Measurements from ENCODE around the gene B3GNT8. TPM values are rescaled to one million over a fixed set of nuclear protein-coding genes. Genes with fewer than 3 reads are reported as not detected.

Gene B3GNT8
- total RNA-seq, 2 donors from 2014 or later = 9.4 to 11.6 TPM

DNA sequence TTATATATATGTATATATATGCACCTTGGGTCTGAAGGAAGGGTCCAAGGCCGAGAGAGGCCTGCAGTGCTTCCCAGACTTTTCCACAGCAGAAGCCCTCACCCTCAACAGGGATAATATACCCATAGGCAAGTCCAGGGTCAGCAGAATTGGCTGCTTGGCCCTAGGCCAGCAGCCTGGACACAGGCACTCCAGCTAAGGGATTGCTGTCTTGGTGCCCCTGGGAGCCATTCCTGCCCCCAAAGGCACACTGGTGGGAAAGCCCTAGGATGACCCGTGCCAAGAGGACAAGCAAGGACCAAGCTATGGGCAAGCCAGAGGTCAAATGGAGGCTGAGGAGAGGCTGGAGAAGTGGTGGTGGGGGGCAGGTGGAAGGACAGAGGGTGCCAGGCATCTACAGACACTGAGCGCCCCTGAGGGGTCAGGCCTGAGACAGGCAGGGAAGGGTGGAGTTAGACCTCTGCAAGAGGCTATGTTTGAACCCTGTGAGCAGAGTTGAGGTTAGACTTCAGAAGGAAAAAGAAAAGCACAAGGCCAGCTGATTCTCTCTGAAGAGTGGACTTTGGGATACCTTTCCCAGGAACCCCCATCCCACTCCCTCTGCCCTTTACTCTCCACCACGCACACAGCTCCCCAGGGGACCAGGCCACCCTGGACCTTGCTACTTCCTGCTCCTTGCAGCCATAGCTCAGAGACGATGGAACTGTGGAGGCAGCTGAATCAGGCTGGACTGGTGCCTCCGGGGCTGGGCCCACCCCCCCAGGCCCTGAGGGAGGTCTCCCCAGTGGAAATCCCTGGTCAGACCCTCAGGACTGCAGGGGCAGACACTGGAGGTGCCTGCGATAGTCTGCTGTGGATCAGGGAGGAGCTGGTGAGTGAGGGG is 15.5 kb upstream of the B3GNT8 start, which contains the start of gene ERICH4:
Gene ERICH4, plus strand, starts transcription at position 684 of the 883 bp plus-strand sequence. Its CDS starts 14 bp downstream, at position 698.
- H3K27me3 ChIP-seq (replicated peaks; ENCODE audit: insufficient read depth) = no peaks in the 10 kb centered on the region
- intact Hi-C loops (cut with DNase I) = loop anchor here (10.0 kb wide), 1 partner anchor 132 kb away; the partner anchor contains the start of gene CEACAM21
- WGBS = 68% methylated on average over 7 of the region's 7 CpGs

DNA sequence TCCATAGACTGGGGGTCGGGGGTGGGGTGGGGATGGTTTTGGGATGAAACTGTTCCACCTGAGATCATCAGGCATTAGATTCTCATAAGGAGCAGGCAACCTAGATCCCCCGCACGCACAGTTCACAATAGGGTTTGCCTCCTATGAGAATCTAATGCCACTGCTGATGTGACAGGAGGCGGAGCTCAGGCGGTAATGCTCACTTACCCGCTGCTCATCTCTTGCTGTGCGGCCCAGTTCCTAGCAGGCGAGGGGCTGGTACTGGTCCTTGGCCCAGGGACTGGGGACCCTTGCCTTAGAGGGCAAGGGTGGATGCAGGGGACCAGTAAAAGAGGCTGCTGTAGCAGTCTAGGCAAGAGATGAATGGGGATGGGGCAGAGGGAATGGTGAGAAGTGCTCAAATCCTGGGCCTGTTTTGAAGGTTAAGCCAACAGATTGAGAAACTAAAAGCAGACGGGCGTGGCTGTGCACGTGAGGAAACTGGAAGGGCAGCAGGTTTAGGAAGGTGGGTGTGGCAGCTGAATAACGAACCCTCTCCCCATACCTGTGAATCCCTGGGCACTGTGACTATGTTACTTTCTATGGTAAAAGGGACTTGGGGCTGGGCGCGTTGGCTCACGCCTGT is 14.3 kb upstream of the B3GNT8 start:
- Histone ChIP-seq H3K4me3 (no peak overlapping the region), H3K4me1 (replicated peaks) (no peaks in the 10 kb centered on the region), H3K36me3 (no peaks in the 10 kb centered on the region), H3K9me3 (no peaks in the 10 kb centered on the region), H3K27ac (no peak overlapping the region), H3K27me3 (replicated peaks; ENCODE audit: insufficient read depth) (no peaks in the 10 kb centered on the region)
- WGBS = 76% methylated on average over 15 of the region's 15 CpGs
- no peak for TF ChIP-seq POLR2A (IDR thresholded peaks at IDR 0.05)
- TF ChIP-seq, protein P1, sequence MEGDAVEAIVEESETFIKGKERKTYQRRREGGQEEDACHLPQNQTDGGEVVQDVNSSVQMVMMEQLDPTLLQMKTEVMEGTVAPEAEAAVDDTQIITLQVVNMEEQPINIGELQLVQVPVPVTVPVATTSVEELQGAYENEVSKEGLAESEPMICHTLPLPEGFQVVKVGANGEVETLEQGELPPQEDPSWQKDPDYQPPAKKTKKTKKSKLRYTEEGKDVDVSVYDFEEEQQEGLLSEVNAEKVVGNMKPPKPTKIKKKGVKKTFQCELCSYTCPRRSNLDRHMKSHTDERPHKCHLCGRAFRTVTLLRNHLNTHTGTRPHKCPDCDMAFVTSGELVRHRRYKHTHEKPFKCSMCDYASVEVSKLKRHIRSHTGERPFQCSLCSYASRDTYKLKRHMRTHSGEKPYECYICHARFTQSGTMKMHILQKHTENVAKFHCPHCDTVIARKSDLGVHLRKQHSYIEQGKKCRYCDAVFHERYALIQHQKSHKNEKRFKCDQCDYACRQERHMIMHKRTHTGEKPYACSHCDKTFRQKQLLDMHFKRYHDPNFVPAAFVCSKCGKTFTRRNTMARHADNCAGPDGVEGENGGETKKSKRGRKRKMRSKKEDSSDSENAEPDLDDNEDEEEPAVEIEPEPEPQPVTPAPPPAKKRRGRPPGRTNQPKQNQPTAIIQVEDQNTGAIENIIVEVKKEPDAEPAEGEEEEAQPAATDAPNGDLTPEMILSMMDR (IDR thresholded peaks at IDR 0.05) = no peak
- TF ChIP-seq POLR2AphosphoS5 (IDR thresholded peaks at IDR 0.05) = no peak
- DNase-seq (ENCODE audit: low spot score) = no peak
- intact Hi-C loops (cut with DNase I) = loop anchor here (10.0 kb wide), 1 partner anchor 133 kb away; the partner anchor contains the start of gene CEACAM21

More for the DNA sequence above, 15.5 kb upstream of the B3GNT8 start, which contains the start of gene ERICH4:
- H3K9me3 ChIP-seq = no peaks in the 10 kb centered on the region
- DNase-seq (ENCODE audit: low spot score) = no peak
- H3K4me3 ChIP-seq = no peak within 1 kb of the TSS
- TF ChIP-seq POLR2A (IDR thresholded peaks at IDR 0.05) (no peak), POLR2AphosphoS5 (IDR thresholded peaks at IDR 0.05) (no peak)
- TF ChIP-seq, protein P1 (IDR thresholded peaks at IDR 0.05) = no peak
- no peaks in the 10 kb centered on the region for H3K4me1 ChIP-seq (replicated peaks)
- H3K27ac ChIP-seq = no peak within 1 kb of the TSS
- H3K36me3 ChIP-seq = no peaks in the 10 kb centered on the region

DNA sequence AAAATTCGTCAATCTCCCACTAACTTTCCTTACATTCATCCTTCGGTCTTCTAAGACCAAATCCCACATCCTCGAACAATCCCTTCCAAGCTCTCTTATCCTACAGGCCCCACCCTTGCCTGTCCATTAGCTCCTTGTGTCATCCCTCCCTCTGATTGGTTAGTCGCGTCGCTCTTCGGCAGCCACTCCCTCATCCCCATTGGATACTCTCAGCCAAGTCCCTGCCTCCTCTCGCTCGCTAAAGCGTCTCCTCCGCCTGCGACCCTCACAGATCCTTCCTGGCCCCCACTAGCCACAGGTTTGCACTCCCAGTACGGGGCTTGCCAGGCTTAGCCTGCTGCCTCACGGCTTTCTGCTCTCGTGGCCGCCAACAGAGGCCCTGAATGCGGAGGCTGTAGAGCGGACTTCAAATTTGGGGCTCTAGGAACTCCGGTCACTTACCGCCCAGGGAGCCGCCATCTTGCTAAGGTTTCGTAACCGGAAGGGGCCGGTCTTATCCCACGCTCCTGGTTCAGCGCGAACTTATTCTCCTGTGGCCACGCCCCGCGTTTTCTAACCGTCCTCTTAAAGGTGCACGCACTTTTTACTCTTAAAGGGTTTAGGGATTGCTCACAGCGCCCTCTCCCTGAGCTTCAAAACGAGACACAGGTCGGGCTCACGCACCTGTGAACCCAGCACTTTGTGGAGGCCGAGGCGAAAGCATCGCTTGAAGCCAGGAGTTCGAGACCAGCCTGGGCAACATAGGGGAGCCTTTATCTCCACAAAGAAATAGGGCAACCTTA is 12.5 kb upstream of the B3GNT8 start, which contains the start of gene DMAC2:
Gene DMAC2, minus strand, starts transcription at position 472 of the 782 bp plus-strand sequence. Its CDS starts 13 bp downstream, at position 459.
- peak; percentile 60 for TF ChIP-seq POLR2A (IDR thresholded peaks at IDR 0.05)
- peak; percentile 96 for TF ChIP-seq POLR2AphosphoS5 (IDR thresholded peaks at IDR 0.05)
- TF ChIP-seq, protein P1 (IDR thresholded peaks at IDR 0.05) = peak in 3 of 4 experiments; percentile 45 to 66 (median 62)
- under 1% methylated on average over 40 of the region's 40 CpGs for WGBS
- Histone ChIP-seq H3K4me3 (peak within 1 kb of the TSS; percentile 66 to 91), H3K36me3 (no peaks in the 10 kb centered on the region), H3K27me3 (replicated peaks; ENCODE audit: insufficient read depth) (no peaks in the 10 kb centered on the region), H3K9me3 (no peaks in the 10 kb centered on the region), H3K4me1 (replicated peaks) (no peaks in the 10 kb centered on the region), H3K27ac (peak within 1 kb of the TSS; percentile 93 to 98)
- DNase-seq (ENCODE audit: low spot score) = peak; percentile 98
- intact Hi-C loops (cut with DNase I) = loop anchor here (10.0 kb wide), 1 partner anchor 135 kb away; the partner anchor contains the start of gene CEACAM21

DNA sequence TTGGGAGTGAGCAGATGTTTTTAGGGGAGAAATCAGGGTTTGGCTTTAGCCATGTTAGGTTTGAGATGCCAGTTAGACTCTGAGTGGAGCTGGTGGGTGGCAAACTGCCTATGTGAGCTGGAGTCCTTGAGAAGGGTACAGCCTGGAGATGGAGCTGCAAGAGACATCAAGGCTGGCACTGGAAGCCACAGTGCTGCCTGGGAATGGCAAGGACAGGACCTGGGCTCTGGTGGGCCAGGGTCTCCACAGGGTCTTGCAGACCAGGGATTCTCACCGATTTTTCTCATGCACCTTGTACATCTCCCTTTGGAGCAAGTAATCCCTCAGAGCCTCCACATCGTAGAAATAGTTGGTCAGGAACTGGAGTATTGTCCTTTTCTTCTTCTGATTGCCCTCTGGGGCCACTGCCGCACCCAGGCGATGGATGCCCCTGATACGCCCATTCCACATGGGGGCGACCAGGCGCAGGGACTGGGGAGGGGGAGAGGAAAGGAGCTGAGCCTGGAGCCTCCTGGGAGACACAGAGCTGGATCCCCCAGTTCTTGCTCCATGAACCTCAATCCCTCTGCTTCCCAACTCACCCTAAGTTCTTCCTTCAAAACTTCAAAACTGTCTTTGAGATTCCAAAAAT is 10.9 kb upstream of the B3GNT8 start:
- Histone ChIP-seq H3K4me3 (no peak overlapping the region), H3K4me1 (replicated peaks) (no peaks in the 10 kb centered on the region), H3K9me3 (no peaks in the 10 kb centered on the region), H3K36me3 (no peaks in the 10 kb centered on the region), H3K27me3 (replicated peaks; ENCODE audit: insufficient read depth) (no peaks in the 10 kb centered on the region), H3K27ac (no peak overlapping the region)
- 94% methylated on average over 7 of the region's 7 CpGs for WGBS
- DNase-seq (ENCODE audit: low spot score) = no peak
- intact Hi-C loops (cut with DNase I) = no loop called here
- TF ChIP-seq POLR2A (IDR thresholded peaks at IDR 0.05) = no peak
- TF ChIP-seq POLR2AphosphoS5 (IDR thresholded peaks at IDR 0.05) = no peak
- TF ChIP-seq, protein P1 (IDR thresholded peaks at IDR 0.05) = no peak
